Left cardiac atrium (tissue), 4 donors: ENCODE data around the gene REXO1. TPM values are rescaled to one million over a fixed set of nuclear protein-coding genes. Genes with fewer than 3 reads are reported as not detected.

Source experiments
- ATAC-seq, 2 donors: fragments of 200-7000 bp; cut with Tn5 transposase; one replicate each; pipeline ENCODE4 v1.9.1; 2020; ENCODE audit warnings: mild to moderate bottlenecking in 2 of 2, moderate library complexity in 2 of 2
- DNase-seq: peaks from one replicate; pipeline ENCODE4 v3.0.0-alpha.2; 2020
- intact Hi-C, 2 donors: fragments of 100-400 bp; cut with DNase I; formaldehyde crosslinking; loops; one replicate each; pipeline versions ENCODE4 v1.14.1 to v1.15.1; 2022 to 2023
- total RNA-seq, 2 donors: library from RNA; stranded (reverse); fragmentation: NEBNext Ultra II Directional; extraction: Animal tissue kit (Norgen Biotek cat#: 25700); gene quantifications; one replicate each; pipeline ENCODE4 v1.2.1, GENCODE V29; 2021
- donor health status: DM: no; HTN: yes; CAD: no.
- donor health status: DM: no; HTN: yes; CAD: no; lungs with severe emphysema.
- donor health status: DM: yes; HTN: yes; CAD: no.
- donor health status: Dilated cardiomyopathy.

Gene REXO1
- total RNA-seq, 2 donors from 2014 or later: 14.8 to 22.3 TPM

DNA sequence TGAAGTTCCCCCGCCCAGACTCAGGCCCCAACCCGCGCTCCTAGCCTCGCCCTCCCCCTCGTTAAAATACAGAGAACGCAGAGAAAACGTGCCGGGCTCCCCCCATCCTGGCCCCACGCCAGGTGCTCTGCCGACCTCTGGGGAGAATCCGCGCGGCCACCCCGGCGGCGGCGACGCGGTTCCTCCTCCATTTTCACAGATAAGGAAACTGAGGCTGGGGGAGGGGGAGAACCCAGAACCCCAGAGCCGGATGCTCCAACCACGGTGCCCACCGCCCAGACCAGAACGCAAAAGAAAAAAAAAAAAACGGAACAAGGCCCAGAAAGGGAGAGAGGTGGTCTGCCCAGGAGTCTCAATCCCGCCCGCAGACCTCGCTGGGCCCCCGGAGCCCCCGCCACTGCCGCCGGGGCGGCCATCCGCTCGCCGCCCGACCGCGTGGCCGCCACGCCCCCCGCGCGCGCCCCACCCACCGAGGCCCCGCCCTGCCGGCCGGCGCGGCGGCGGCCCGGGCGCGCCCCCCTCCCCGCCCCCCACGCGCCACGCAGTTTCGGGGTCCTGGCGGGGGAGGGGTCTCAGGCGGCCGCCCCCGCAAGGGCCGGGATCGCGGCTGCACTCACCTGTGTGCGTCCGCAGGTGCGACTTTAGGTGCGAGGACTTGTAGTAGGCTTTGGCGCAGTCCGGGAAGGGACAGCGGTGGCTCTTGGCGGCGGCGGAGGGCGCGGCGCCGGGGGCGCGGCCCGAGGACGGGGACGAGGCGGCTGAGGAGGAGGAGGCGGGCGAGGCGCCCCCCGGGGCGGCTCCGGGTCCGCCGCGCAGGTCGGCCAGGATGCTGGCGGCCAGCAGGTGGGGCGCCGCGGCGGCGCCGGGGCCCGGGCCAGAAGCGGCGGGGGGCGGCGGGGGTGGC is 14.4 kb upstream of the REXO1 start:
- ATAC-seq: no peak
- intact Hi-C loops: no loop called here
- DNase-seq: no peak

DNA sequence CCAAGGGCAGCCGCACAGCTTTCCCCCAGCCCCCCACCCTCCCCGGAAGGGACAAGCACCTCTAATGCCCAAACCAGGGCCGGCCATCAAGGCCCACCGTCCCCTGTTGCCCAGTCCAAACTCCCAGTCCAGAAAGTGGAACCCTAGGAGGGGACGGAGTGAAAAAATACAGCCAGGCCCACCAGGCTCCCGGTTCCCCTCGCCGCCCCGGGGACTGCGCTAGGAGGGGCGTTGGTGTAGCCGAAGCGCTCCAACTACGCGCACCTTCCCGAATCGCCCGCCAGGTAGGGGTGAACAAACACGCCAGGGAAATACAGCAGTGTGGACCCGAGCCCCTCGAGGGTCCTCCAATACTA is 13.8 kb upstream of the REXO1 start:
- ATAC-seq: no peak
- DNase-seq: no peak
- intact Hi-C loops: no loop called here

GRCh38 chr19:1861599-1862031 is 13.3 kb upstream of the REXO1 start:
- intact Hi-C loops: no loop called here
- ATAC-seq (no peak), DNase-seq (no peak)

DNA sequence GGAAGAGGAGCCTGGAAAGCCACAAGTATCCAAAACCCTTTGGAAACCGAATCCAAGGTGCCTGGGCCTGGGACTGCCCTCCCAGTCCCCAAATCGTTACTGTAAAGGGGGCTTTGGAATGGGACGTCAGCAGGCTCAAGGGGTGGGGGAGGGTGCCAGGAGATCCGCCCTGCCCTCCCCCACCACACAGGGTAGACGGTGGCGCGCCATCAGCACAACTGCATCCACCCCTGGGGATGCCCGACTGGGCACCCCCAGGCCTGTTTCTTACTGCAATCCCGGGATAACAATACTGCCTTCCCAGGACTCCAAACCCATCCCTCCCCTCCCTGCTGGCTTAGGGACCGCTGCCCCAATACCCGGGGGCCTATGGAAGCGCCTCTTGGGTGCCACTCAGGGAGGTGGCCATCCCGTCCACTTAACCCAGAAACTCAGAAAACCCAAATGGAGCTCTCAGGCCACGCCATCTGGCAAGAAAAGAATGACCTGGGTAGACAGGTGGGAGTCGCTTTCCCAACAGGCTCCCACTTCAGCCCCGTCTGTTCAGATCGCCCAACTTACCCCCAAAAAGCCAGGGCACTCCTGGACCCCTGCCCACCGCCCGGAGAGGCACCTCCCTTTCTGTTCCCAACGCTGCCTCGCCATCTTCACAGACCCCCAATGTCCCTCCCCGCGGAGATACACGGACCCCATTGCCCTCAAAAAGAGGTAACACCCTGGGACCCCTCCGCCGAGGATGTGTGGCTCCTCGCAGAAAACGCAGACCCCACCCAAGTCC is 12.7 kb upstream of the REXO1 start:
- intact Hi-C loops: no loop called here
- DNase-seq: no peak
- ATAC-seq: no peak

- intact Hi-C loops: no loop called here
- no peak for ATAC-seq
- DNase-seq: peak; percentile 79
Measured at GRCh38 chr19:1860042-1860775, 11.9 kb upstream of the REXO1 start.

- ATAC-seq: no peak
- intact Hi-C loops: no loop called here
- DNase-seq: no peak
Measured at GRCh38 chr19:1859331-1859781, 11.1 kb upstream of the REXO1 start.

- intact Hi-C loops: no loop called here
- DNase-seq (no peak), ATAC-seq (no peak)
Measured at GRCh38 chr19:1858412-1859081, 10.3 kb upstream of the REXO1 start.

GRCh38 chr19:1857648-1858326 is 9.5 kb upstream of the REXO1 start:
- intact Hi-C loops: no loop called here
- DNase-seq (no peak), ATAC-seq (no peak)

- DNase-seq: peak; percentile 90
- ATAC-seq: peak; percentile 25 to 61
- intact Hi-C loops: no loop called here
Measured at GRCh38 chr19:1856698-1857603, 8.7 kb upstream of the REXO1 start.

DNA sequence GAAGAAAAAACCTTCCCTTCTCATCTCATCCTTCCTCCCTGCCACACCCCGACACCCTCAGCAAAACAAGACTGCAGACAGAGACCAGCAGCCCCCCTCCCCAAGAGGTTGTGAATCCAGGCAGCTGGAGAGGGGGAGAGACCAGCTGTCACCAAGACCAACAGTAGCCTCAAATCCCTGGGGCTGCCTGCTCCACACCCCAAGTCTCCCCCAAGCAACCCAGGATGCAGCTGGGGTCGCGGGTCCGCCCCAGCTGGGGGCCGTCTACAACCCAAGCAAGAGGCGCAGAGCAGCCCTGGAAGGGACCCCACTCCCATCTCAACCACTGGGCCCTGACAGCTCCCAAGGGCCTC is 8.0 kb upstream of the REXO1 start:
- DNase-seq: no peak
- ATAC-seq: no peak
- intact Hi-C loops: no loop called here

GRCh38 chr19:1855828-1856255 is 7.6 kb upstream of the REXO1 start:
- ATAC-seq (no peak), DNase-seq (no peak)
- intact Hi-C loops: no loop called here

DNA sequence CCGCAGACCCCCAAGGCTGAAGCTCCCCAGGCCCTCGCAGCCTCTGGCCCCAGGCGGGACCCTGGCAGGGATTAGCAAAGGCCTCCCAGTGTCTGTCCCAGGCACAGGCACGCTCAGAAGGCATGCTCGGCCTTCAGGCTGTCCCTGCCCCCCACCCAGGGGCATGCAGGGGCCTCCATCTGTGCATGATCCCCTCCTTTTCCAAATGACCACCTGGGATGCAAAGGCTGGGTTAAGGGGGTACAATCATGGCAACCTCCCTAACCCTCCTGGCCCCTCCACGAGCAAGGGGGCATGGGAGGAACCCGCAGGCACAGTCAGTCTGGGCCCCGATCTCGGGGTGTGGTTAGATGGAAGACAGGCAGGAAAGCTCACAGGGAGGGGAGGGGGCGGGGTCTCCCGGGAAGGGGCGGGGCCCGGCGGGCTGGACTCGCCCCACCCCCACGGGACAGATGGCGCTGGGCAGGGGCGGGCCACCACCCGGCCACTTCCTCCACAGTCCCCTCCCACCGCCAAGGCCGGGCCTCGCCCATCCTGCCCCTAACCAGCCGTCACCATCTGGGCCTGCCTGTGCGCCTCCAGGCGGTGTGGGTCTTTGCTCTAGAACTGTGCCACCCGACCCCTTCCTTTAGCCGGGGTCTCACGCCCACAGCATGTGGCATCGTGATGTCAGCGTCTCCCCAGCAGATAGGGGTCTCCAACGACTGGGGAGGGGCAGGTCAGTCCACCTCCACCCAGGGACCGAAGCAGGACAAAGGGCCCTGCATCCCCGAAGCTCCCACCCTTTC is 7.0 kb upstream of the REXO1 start:
- DNase-seq: peak; percentile 93
- intact Hi-C loops: no loop called here
- peak; percentile 74 to 84 for ATAC-seq

DNA sequence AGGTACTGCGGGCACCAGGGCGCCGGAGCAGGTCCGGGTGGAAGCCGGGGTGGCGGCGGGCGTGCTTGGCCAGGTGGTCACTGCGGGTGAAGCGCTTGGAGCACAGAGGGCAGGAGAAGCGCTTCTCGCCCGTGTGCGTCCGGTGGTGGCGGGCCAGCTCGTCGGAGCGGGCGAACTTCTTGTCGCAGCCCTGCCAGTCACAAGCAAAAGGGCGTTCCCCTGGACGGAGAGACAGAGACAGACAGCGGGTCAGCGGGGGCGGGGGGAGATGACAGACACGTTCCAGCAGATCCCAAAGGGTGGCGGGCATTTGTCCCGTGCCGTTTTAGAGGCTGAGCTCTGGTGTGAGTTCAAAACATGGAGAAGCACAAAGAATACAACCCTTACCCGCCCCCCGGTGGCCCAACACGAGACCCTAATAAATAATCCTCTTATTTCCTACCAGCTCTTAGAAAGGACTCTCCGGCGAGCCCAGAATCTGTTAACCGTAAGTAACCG is 6.3 kb upstream of the REXO1 start:
- DNase-seq (peak; percentile 63), ATAC-seq (peak in 1 of 2 donors; percentile 6)
- intact Hi-C loops: no loop called here

DNA sequence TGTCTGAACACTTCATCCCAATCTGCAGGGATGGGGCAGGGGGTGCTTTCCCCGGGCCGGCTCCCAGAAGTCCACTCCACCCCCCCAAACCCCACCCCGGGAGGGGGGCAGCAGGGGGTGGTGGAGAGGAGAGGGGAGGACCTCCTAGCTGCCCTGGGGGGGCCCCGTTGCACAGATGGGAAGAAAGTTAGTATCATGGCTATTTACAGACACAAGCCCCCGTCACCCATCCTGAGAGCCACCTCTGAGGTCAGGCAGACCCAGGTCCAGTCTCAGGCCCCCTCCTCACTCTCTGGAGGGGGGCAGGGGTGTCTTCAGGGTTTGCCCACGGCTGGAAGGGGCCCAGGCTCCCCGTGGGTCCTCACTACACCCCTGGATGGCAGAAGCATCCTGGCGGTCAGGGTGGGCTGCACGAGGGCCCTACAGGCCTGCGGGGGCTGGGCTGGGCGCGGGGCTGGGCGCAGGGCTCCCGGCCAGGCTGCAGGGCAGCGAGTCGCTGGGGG is 5.8 kb upstream of the REXO1 start:
- intact Hi-C loops: no loop called here
- ATAC-seq (no peak), DNase-seq (peak; percentile 35)

GRCh38 chr19:1853295-1854038 is 5.2 kb upstream of the REXO1 start:
- ATAC-seq: peak; percentile 1 to 4
- intact Hi-C loops: no loop called here
- DNase-seq: peak; percentile 78

DNA sequence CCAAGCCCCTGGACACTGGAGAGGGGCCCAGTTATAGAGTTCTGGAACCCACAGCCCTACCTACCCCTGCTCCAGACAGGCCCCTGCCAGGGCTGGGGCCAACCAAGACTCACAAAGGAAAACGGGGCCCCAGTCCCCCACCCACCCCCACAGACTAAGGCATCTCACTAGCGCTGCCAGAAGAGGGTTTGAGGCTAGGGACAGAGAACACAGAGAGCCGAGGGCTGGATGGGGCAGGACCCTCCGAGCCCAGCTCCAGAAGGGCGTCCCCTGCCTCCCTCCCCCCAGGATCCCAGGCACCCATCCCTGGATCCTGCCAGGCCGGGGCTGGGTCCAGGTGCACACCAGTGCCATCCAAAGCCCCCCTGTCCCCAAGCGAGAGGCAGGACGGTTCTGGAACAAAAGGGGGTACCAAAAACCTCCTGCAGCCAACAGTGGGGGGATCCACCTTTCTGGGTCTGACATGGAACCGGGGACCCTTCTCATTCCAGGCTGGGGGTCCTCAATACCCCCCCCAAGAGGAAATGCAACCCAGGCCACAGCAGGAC is 4.4 kb upstream of the REXO1 start:
- DNase-seq: no peak
- no peak for ATAC-seq
- intact Hi-C loops: no loop called here
